PC-9 (cell line): Measurements from ENCODE around the gene RAX. TPM values are rescaled to one million over a fixed set of nuclear protein-coding genes. Genes with fewer than 3 reads are reported as not detected.

Experiments used
- BruUV-seq: library from RNA; stranded (reverse); fragments of 400-500 nt; replicated peaks from 2 replicates; lab custom pipeline; 2021; lab: Mats Ljungman, UMichigan
- CTCF ChIA-PET: fragments of 300-600 bp; sonication (Branson Sonifier 250); formaldehyde crosslinking; loops from one replicate; lab custom pipeline; 2022; ENCODE audit warnings: antibody characterized with exemption; lab: Charles Lee
- POLR2A ChIA-PET: fragments of 300-600 bp; sonication (Branson Sonifier 250); formaldehyde crosslinking; loops from one replicate; lab custom pipeline; 2022; ENCODE audit warnings: antibody characterized with exemption; ENCODE audit not compliant: unreplicated experiment; lab: Charles Lee
- DNase-seq, 2 experiments: peaks; one replicate each; pipeline versions ENCODE4 v3.0.0 to v3.0.0-alpha.2; 2015 to 2022; ENCODE audit warnings: mixed read lengths in 1 of 2
- H2AFZ ChIP-seq: fragments of 200-600 bp; sonication (generic); 2 replicates; pipeline ENCODE4 v1.8.1; 2017; ENCODE audit warnings: antibody characterized with exemption
- H3F3A ChIP-seq: fragments of 200-600 bp; sonication (generic); 2 replicates; pipeline ENCODE4 v1.8.1; 2017; ENCODE audit warnings: antibody characterized with exemption, mild to moderate bottlenecking, low read depth; ENCODE audit not compliant: insufficient read depth
- H3K27ac ChIP-seq: fragments of 200-600 bp; sonication (generic); 2 replicates; pipeline ENCODE4 v1.6.1; 2016; ENCODE audit warnings: mixed run types
- H3K27me3 ChIP-seq: fragments of 200-600 bp; sonication (generic); 2 replicates; pipeline ENCODE4 v1.6.1; 2016; ENCODE audit warnings: low read depth, mixed run types; ENCODE audit not compliant: insufficient read depth
- H3K36me3 ChIP-seq: fragments of 200-600 bp; sonication (generic); 2 replicates; pipeline ENCODE4 v1.6.1; 2016; ENCODE audit warnings: low read depth, mixed run types
- H3K4me1 ChIP-seq: fragments of 200-600 bp; sonication (generic); replicated peaks from 2 replicates; pipeline ENCODE4 v1.6.1; 2016; ENCODE audit warnings: mixed run types; ENCODE audit not compliant: insufficient read depth
- H3K4me2 ChIP-seq: fragments of 200-600 bp; sonication (generic); 2 replicates; pipeline ENCODE4 v1.6.1; 2017; ENCODE audit warnings: mixed run types
- H3K4me3 ChIP-seq: fragments of 200-600 bp; sonication (generic); 2 replicates; pipeline ENCODE4 v1.6.1; 2016; ENCODE audit warnings: mixed run types
- H3K79me2 ChIP-seq: fragments of 200-600 bp; sonication (generic); 2 replicates; pipeline ENCODE4 v1.6.1; 2017; ENCODE audit warnings: low read depth, mixed run types
- H3K9me2 ChIP-seq: fragments of 200-600 bp; sonication (generic); 2 replicates; pipeline ENCODE4 v1.8.1; 2017; ENCODE audit warnings: mild to moderate bottlenecking; ENCODE audit not compliant: insufficient read depth
- H3K9me3 ChIP-seq: fragments of 200-600 bp; sonication (generic); 2 replicates; pipeline ENCODE4 v1.8.1; 2016; ENCODE audit warnings: low read depth; ENCODE audit not compliant: insufficient read depth
- H4K20me1 ChIP-seq: fragments of 200-600 bp; sonication (generic); 2 replicates; pipeline ENCODE4 v1.8.1; 2017; ENCODE audit not compliant: insufficient read depth
- EZH2 ChIP-seq: fragments of 200-600 bp; sonication (generic); IDR thresholded peaks from 2 replicates; pipeline ENCODE4 v1.8.0; 2017; ENCODE audit warnings: antibody characterized with exemption, low read depth
- intact Hi-C: fragments of 100-400 bp; cut with micrococcal nuclease; formaldehyde crosslinking; loops from one replicate; pipeline ENCODE4 v1.10.0; 2022; ENCODE audit not compliant: unreplicated experiment
- total RNA-seq: library from RNA; stranded (reverse); gene quantifications from 2 replicates; pipeline ENCODE4 v1.2.3, GENCODE V29; 2021
- TF ChIP-seq, protein P1 (sequence below): fragments of 200-600 bp; sonication (generic); conservative IDR thresholded peaks from 2 replicates; pipeline ENCODE4 v1.6.1; 2017; ENCODE audit warnings: mixed run types, antibody characterized with exemption, mild to moderate bottlenecking, moderate library complexity

RAX gene
- total RNA-seq, 1 experiment from 2014 or later: not detected

DNA sequence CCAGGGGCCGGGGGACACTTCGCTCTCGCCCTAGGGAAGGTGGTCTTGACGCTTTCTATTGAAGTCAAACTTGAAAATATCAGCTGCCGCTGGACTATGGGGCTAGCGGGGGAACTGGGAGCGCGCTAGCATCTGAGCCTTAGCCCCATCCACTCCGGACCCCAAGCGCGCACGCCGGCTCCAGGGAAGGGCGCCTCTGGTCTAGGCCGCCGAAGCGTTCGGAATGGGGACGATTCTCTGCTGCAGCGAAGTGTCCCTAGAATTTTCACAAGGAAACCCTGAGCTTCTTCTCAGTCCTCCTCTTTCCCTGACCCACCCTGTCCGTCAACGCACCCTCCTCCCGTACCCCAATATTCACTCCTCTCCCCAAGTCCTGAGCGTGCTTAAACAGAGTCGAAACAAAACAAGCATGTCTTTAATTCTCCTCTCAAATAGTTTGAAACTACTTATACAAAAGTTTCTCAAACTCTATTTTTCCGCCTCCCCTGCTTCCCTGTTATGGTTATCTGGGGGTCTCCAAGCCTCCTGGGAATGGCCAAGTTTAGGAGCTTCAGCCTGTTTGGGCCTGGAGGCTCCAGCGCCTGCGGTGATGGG lies 5.0 kb downstream of the RAX start:
- intact Hi-C loops: no loop called here
- H3K27ac ChIP-seq: no peak overlapping the region
- POLR2A ChIA-PET: no interaction called here
- H3K4me2 ChIP-seq: no peak overlapping the region
- no TSS peak for BruUV-seq
- no peaks in the 10 kb centered on the region for H3K9me2 ChIP-seq
- DNase-seq: no peak
- no peaks in the 10 kb centered on the region for H3K4me1 ChIP-seq
- H3K36me3 ChIP-seq: no peaks in the 10 kb centered on the region
- no peaks in the 10 kb centered on the region for H3F3A ChIP-seq
- TF ChIP-seq EZH2: no peak
- TF ChIP-seq, protein P1, sequence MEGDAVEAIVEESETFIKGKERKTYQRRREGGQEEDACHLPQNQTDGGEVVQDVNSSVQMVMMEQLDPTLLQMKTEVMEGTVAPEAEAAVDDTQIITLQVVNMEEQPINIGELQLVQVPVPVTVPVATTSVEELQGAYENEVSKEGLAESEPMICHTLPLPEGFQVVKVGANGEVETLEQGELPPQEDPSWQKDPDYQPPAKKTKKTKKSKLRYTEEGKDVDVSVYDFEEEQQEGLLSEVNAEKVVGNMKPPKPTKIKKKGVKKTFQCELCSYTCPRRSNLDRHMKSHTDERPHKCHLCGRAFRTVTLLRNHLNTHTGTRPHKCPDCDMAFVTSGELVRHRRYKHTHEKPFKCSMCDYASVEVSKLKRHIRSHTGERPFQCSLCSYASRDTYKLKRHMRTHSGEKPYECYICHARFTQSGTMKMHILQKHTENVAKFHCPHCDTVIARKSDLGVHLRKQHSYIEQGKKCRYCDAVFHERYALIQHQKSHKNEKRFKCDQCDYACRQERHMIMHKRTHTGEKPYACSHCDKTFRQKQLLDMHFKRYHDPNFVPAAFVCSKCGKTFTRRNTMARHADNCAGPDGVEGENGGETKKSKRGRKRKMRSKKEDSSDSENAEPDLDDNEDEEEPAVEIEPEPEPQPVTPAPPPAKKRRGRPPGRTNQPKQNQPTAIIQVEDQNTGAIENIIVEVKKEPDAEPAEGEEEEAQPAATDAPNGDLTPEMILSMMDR: no peak
- H2AFZ ChIP-seq: no peak overlapping the region
- H3K9me3 ChIP-seq: no peaks in the 10 kb centered on the region
- no peaks in the 10 kb centered on the region for H3K79me2 ChIP-seq
- H3K27me3 ChIP-seq: no peaks in the 10 kb centered on the region; the same call in 1 of the 2 replicates
- H3K4me3 ChIP-seq: no peak overlapping the region
- H4K20me1 ChIP-seq: no peaks in the 10 kb centered on the region
- CTCF ChIA-PET: no interaction called here

DNA sequence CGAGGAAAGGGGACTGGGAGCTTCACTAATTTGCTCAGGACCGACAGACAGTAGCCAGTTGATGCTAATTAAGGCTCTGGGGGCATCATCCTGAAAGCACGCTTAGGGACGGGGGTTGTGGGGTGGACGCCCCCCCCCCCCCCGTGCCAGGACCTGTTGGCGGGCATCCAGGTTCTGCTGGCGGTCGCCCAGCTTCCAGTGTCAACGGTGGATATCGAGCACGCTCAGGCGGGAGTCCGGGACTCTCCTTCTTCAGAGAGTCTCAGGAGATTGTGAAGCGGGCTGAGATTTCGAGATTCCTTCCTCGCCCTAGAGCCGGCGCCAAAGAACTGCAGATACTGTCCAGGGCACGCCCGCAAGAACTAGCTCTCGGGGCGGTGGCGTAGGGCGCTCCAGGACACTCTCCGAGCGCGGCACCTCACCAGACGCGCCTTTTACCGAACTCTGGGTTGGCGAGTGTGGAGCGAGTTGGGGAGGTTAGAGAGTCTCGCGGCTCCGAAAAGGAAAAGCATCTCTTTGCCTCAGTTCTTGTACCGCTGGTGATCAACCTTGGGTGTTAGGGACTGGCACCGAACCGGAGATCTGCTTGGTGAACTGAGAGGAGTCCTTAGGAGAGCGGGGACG lies 5.6 kb downstream of the RAX start:
- Histone ChIP-seq H3K4me1 (no peaks in the 10 kb centered on the region), H3K4me2 (no peak overlapping the region), H3K9me2 (no peaks in the 10 kb centered on the region), H3K79me2 (no peaks in the 10 kb centered on the region), H3K9me3 (no peaks in the 10 kb centered on the region), H2AFZ (no peak overlapping the region), H4K20me1 (no peaks in the 10 kb centered on the region), H3K36me3 (no peaks in the 10 kb centered on the region), H3K4me3 (no peak overlapping the region), H3K27ac (no peak overlapping the region), H3K27me3 (no peaks in the 10 kb centered on the region; the same call in 1 of the 2 replicates), H3F3A (no peaks in the 10 kb centered on the region)
- ChIA-PET CTCF (no interaction called here), POLR2A (no interaction called here)
- no peak for DNase-seq
- no TSS peak for BruUV-seq
- intact Hi-C loops: no loop called here
- no peak for TF ChIP-seq EZH2
- TF ChIP-seq, protein P1: no peak

DNA sequence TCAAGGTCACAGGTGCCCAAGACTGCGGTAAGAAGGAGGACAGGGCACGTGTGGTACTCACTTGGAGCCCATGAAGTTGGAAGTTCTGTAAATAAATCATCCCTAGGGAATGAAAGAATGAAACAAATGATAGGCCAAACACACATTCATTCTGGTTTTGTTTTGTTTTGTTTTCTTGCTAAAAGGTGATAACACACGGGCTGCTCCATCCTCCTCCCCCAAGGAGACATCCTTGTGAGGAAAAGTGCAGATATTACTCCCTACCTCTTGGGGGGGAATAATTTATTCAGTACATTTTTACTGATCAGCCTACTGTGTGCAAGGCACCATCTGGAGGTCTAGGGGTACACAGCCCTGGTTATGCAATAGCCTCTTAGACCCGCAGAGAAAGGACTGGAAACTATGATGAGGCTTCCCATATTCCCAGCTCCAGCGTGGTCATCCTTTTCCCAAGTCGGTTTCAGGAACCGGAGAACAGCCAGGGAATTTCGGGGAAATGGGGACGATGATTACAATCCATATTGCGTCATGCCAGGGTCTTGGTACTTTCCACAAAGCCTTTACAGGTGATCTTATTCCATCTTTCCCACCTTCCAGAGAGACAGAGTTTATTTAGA lies 6.3 kb downstream of the RAX start:
- ChIA-PET CTCF (no interaction called here), POLR2A (no interaction called here)
- no peaks in the 10 kb centered on the region for H3K36me3 ChIP-seq
- H3K27ac ChIP-seq: no peak overlapping the region
- no peak overlapping the region for H2AFZ ChIP-seq
- no peak overlapping the region for H3K4me2 ChIP-seq
- no peaks in the 10 kb centered on the region for H3K9me3 ChIP-seq
- H4K20me1 ChIP-seq: no peaks in the 10 kb centered on the region
- TF ChIP-seq EZH2: no peak
- TF ChIP-seq, protein P1: no peak
- no peak for DNase-seq
- H3K4me1 ChIP-seq: no peaks in the 10 kb centered on the region
- BruUV-seq: no TSS peak
- H3K9me2 ChIP-seq: no peaks in the 10 kb centered on the region
- no peaks in the 10 kb centered on the region for H3K79me2 ChIP-seq
- H3K27me3 ChIP-seq: no peaks in the 10 kb centered on the region; the same call in 1 of the 2 replicates
- no peak overlapping the region for H3K4me3 ChIP-seq
- H3F3A ChIP-seq: no peaks in the 10 kb centered on the region
- intact Hi-C loops: no loop called here
